Chondrocyte (in vitro differentiated cells): ENCODE measurements around the gene SLC25A44. TPM values are rescaled to one million over a fixed set of nuclear protein-coding genes. Genes with fewer than 3 reads are reported as not detected.
A peak's percentile ranks its signal among the peaks of the same experiment; 100 is the strongest.

ENCODE experiments used
- DNase-seq: peaks from one replicate; pipeline ENCODE4 v3.0.0; 2021; ENCODE audit warnings: mixed read lengths, low spot score
- H3K27ac Mint-ChIP-seq: one replicate; pipeline ENCODE4 v1.8.0; 2021; ENCODE audit warnings: mild to moderate bottlenecking, moderate library complexity, mixed read lengths; ENCODE audit not compliant: unreplicated experiment
- H3K27me3 Mint-ChIP-seq: 2 replicates; pipeline ENCODE4 v1.8.0; 2021; ENCODE audit warnings: low read depth, mixed read lengths
- H3K36me3 Mint-ChIP-seq: 2 replicates; pipeline ENCODE4 v1.8.0; 2021; ENCODE audit warnings: low read depth, mixed read lengths
- H3K4me1 Mint-ChIP-seq: 2 replicates; pipeline ENCODE4 v1.8.0; 2021; ENCODE audit warnings: low read depth, mild to moderate bottlenecking, mixed read lengths
- H3K4me3 Mint-ChIP-seq: one replicate; pipeline ENCODE4 v1.8.0; 2021; ENCODE audit warnings: mild to moderate bottlenecking, moderate library complexity, mixed read lengths; ENCODE audit not compliant: unreplicated experiment
- H3K9me3 Mint-ChIP-seq: 2 replicates; pipeline ENCODE4 v1.8.0; 2021; ENCODE audit warnings: low read depth, mixed read lengths
- CTCF ChIP-seq: fragments of 200-600 bp; sonication (generic); IDR thresholded peaks from 2 replicates; pipeline ENCODE4 v1.5.0; 2021; ENCODE audit warnings: antibody characterized with exemption, mild to moderate bottlenecking, moderate library complexity
- total RNA-seq: library from RNA; stranded (reverse); gene quantifications from 3 replicates; pipeline ENCODE4 v1.2.1, GENCODE V29; 2021

The SLC25A44 gene
- total RNA-seq, 1 donor from 2014 or later: 13.4 TPM

- H3K9me3 Mint-ChIP-seq: no peaks in the 10 kb centered on the region
- peaks cover 50% of the 10 kb centered on the region for H3K36me3 Mint-ChIP-seq
- TF ChIP-seq CTCF: no peak
- peak; percentile 52 for DNase-seq
- H3K4me1 Mint-ChIP-seq: peaks cover 14% of the 10 kb centered on the region
- H3K27me3 Mint-ChIP-seq: no peaks in the 10 kb centered on the region
- no peak overlapping the region for H3K4me3 Mint-ChIP-seq
- H3K27ac Mint-ChIP-seq: no peak overlapping the region
Observed at GRCh38 chr1:156258859-156259258, 65.0 kb downstream of the SLC25A44 start.

DNA sequence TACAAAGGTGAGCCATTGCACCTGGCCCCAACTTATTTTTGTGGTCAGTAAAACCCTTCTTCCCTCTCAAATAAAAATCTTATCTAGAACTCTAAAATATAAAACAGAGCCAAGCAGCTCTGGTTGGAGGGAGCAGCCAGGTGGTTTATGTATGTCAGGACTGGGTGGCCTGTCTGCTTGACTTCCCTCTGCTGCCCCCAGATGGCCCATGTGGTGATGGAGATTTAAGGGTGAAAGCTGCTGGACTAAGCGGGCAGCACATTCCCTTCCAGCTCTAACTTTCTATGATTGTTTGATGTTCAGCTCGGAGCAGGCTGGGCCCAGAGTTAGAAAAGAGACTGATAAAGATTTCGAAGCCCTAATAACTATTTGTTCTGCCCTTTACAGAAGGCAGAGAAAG is 65.9 kb downstream of the SLC25A44 start:
- peak; percentile 35 for DNase-seq
- H3K9me3 Mint-ChIP-seq: no peaks in the 10 kb centered on the region
- peaks cover 14% of the 10 kb centered on the region for H3K4me1 Mint-ChIP-seq
- peaks cover 50% of the 10 kb centered on the region for H3K36me3 Mint-ChIP-seq
- no peak overlapping the region for H3K4me3 Mint-ChIP-seq
- no peaks in the 10 kb centered on the region for H3K27me3 Mint-ChIP-seq
- no peak overlapping the region for H3K27ac Mint-ChIP-seq
- TF ChIP-seq CTCF: peak; percentile 52

GRCh38 chr1:156260896-156261295 is 67.0 kb downstream of the SLC25A44 start:
- peaks cover 55% of the 10 kb centered on the region for H3K36me3 Mint-ChIP-seq
- H3K27ac Mint-ChIP-seq: peak overlapping the region; percentile 45

More at GRCh38 chr1:156260896-156261295, 67.0 kb downstream of the SLC25A44 start:
- Mint-ChIP-seq H3K4me3 (no peak overlapping the region), H3K9me3 (no peaks in the 10 kb centered on the region), H3K4me1 (peaks cover 14% of the 10 kb centered on the region), H3K27me3 (no peaks in the 10 kb centered on the region)
- DNase-seq: peak; percentile 34
- no peak for TF ChIP-seq CTCF

Other genes starting within 250 kb of the SLC25A44 start
- 50.0 to 214 TPM (median 203 TPM) in 3 replicates for gene ARHGEF2, start 215.6 kb upstream of the SLC25A44 start, total RNA-seq
- 233 to 257 TPM (median 238 TPM) in 3 replicates for gene SSR2, start 173.2 kb upstream of the SLC25A44 start, total RNA-seq
- 29.3 to 32.9 TPM (median 30.2 TPM) in 3 replicates for gene UBQLN4, start 140.3 kb upstream of the SLC25A44 start, total RNA-seq
- 55.0 to 58.8 TPM (median 56.6 TPM) in 3 replicates for gene LAMTOR2, start 139.3 kb upstream of the SLC25A44 start, total RNA-seq
- gene RAB25, start 132.9 kb upstream of the SLC25A44 start, total RNA-seq: not detected in 3 replicates
- gene MEX3A, start 111.6 kb upstream of the SLC25A44 start, total RNA-seq: 11.7 to 12.7 TPM (median 12.0 TPM) in 3 replicates
- gene LMNA, start 79.4 kb upstream of the SLC25A44 start, total RNA-seq: 641 to 675 TPM (median 641 TPM) in 3 replicates
- gene SEMA4A, start 40.5 kb upstream of the SLC25A44 start, total RNA-seq: 1.6 to 2.5 TPM (median 2.0 TPM) in 3 replicates
- gene PMF1, start 18.9 kb downstream of the SLC25A44 start, total RNA-seq: 35.8 to 40.5 TPM (median 38.6 TPM) in 3 replicates
- gene BGLAP, start 48.1 kb downstream of the SLC25A44 start, total RNA-seq: 0.82 TPM in 1 of 3 replicates, not detected in the others
- gene PAQR6, start 54.0 kb downstream of the SLC25A44 start, total RNA-seq: 4.9 to 6.9 TPM (median 4.9 TPM) in 3 replicates
- 65.9 to 76.1 TPM (median 73.5 TPM) in 3 replicates for gene SMG5, start 88.7 kb downstream of the SLC25A44 start, total RNA-seq
- gene TMEM79, start 90.2 kb downstream of the SLC25A44 start, total RNA-seq: 1.7 to 3.1 TPM (median 2.5 TPM) in 3 replicates
- gene GLMP, start 101.6 kb downstream of the SLC25A44 start, total RNA-seq: 68.1 to 76.9 TPM (median 71.4 TPM) in 3 replicates
- gene VHLL, start 105.2 kb downstream of the SLC25A44 start, total RNA-seq: not detected in 3 replicates
- gene CCT3, start 144.2 kb downstream of the SLC25A44 start, total RNA-seq: 159 to 204 TPM (median 161 TPM) in 3 replicates
- gene TSACC, start 144.4 kb downstream of the SLC25A44 start, total RNA-seq: not detected in 3 replicates
- not detected in 3 replicates for gene RHBG, start 175.1 kb downstream of the SLC25A44 start, total RNA-seq